ENCODE data around the gene NEURL1.
A peak's percentile ranks its signal among the peaks of the same experiment; 100 is the strongest.

Gene NEURL1

DNA sequence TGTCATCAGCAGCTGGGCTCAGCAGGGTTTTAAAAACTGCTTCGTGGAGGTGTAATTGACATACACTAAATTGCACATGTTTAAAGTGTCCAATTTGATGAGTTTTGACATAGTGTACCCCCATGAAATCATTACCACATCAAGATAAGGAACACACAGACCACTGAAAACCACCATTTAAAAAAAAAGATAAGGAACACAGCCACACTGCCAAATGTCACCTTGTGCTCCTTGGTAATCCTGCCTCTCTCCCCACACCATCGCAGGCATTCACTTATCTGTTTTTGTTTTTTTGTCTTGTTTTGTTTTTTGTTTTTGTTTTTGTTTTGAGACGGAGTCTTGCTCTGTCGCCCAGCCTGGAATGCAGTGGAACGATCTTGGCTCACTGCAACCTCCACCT is 75.0 kb downstream of the NEURL1 start:
- DNase-seq, result no peak

DNA sequence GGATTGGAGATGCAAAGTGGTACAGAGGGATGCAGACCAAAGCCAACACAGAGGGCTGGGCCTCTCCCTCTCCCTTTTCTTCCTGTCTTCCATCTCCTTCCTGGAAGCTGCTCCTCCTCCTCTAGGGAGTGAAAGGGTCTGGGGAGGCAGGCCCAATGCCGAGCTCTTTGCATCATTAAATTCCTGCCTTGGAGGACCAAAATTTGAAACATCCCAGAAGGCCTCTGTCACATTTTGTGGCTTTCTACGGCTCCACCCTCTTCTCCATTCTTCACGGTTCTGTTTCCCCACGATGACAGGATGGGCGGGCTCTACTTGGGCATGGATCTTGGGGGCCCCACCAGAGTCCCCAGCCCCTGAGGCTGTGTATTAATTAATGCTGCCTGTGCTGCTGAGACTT is 76.4 kb downstream of the NEURL1 start:
- no peak for DNase-seq

DNA sequence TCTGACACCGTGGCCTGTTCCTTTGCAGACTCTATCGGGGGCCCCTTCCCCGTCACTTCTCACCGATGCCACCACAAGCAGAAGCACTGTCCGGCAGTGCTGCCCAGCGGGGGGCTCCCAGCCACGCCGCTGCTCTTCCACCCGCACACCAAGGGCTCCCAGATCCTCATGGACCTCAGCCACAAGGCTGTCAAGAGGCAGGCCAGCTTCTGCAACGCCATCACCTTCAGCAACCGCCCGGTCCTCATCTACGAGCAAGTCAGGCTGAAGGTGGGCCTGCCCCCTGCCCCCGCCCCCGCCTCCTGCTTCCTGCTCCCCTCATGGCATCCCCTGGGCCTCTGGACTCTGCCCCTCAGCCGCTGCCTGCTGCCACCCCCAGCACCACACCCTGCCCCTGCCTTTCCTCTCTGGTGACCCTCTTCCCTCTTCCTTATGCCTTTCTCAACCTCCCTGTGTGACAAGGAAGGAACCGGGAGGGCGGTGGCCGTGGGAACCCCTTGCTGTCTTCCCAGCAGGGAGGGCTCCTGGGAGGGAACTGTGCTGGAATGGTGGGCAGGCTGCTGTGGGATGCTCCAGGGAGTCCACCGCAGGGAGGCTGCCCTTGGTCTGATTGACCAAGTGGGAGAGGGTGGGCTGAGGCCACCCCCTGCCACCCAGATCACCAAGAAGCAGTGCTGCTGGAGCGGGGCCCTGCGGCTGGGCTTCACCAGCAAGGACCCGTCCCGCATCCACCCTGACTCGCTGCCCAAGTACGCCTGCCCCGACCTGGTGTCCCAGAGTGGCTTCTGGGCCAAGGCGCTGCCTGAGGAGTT is 77.5 kb downstream of the NEURL1 start:
- no peak for DNase-seq

DNA sequence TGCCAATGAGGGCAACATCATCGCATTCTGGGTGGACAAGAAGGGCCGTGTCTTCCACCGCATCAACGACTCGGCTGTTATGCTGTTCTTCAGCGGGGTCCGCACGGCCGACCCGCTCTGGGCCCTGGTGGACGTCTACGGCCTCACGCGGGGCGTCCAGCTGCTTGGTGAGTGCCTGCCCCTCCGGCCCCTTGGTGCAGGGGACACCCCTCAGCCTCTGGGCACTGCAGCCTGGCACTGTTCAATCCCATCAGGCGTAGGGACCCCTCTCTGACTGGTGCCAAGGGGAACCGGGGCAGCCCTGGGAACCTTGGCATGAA is 78.1 kb downstream of the NEURL1 start:
- no peak for DNase-seq

DNA sequence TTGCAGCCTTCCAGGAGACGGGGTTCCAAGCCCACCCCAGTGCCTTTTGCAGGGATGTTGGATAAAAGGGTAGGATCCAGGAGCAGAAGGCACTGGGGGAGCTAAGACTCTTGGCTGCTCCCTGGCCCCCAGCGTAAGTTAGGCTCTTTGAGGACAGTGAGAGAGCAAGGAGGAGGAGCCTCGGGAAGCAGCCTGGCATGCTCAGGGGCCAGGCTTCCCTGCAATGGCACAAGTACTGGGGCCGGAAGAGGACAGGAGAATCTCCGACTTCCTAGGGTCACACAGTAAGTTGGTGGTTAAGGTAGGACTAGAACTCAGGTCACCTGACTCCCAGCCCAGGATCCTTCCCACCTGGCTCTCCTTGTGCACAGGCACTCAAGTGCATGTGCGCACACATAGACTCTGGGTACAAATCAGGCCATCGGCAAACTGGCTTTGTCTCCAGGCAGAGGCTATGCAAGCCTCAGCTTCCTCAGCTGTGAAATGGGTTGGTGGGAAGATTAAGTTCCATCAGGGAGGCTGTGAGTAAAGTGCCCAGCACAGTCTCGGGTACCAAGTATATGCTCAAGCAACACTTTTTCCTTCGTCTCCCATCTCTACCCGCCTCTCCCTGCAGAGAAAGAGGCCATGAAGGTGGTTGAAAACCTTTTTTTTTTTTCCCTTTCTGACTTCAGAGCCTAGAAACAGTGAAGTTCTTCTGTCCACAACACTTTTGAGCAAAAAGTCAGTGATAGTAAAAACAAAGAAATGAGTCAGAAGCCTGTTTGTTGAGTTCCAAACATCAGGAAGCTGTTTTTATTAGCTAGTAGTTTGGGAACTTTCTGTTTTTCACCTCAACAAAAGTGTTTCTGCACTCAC is 79.1 kb downstream of the NEURL1 start:
- DNase-seq, result no peak

DNA sequence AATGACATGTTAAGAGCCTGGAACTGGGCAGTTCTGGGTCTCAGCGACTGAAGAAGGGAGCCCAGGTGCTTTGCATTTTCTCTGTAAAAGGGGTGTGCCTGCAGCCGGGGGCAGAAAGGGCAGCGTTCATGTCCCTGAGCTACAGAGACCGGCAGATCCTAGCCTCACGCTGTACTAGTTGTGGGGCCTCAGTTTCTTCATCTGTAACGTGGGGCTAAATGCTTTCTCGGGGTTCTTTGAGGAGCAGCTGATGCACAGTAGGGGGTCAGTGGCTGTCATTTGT is 79.6 kb downstream of the NEURL1 start:
- no peak for DNase-seq

DNA sequence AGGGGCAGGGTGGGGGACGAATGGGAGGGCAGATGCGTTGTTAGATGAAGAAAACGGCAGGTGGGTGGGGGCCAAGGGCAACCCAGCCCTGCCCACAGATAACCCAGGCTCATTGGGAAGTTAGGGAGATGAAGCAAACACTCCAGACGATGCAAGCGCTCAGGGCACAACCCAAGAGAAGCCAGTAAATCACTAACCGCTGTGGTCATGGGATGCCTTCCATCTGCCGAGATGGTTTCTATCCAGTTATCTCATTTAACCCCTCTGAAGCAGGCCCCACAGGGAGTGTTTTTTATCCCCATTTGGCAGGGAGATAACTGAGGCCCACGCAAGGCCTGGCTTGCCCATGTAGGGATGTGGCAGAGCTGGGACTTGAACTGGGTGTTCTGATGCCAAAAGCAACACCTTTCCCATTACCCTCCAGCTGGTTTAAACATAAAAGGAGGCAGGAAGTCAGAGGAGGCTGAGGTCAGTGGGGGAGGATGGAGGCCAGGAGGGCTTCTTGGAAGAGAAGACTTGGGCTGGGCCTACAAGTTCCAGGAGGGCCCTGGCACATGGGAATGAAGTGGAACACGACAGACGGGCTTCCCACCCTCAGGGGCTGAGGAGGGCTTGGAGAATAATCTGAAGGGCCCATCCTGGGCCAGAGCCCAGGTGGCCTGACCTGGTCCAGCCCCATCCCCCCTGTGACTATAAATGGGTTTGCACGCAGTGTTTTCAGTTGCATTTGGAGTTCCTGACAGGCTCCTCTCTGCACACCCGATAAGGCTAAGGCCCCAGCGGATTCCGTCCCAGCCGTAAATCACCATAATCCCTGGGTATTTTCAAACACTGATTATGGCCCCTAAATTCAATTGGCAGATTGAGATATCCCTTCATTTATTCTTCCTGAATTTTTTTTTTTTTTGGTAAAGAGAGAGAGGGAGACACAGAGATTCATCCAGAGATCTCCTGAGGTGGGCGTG is 80.9 kb downstream of the NEURL1 start:
- no peak for DNase-seq

DNA sequence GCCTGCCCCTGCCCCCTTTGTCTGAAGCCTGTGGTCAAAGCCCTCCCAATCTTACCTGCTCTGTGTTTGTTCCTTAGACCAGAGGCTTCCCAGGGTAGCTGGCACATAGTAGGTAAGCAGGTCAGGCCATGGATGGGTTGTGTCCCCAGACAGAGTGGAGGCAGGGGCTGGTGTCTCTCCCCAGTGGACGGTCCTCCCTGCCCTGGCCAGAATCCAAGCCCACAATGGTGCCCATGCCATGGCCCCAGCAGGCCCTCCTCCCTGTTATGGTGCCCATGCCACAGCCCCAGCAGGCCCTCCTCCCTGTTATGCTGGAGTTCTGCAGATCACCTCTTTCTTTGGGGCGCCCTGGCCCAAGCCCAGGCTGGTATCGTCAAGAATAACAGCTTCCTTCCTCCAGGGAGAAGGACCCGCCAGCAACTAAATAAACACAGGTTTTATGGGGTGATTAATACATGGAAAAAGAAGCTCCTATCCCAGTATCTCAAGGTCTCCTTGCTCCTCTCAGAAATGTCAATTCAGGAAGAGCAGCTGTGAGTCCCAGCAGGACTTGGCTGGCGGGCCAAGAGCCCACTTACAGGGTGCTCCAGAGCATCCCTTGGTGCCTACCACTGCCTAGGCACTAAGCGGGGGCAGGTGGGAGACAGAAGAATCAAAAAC is 82.0 kb downstream of the NEURL1 start:
- no peak for DNase-seq

DNA sequence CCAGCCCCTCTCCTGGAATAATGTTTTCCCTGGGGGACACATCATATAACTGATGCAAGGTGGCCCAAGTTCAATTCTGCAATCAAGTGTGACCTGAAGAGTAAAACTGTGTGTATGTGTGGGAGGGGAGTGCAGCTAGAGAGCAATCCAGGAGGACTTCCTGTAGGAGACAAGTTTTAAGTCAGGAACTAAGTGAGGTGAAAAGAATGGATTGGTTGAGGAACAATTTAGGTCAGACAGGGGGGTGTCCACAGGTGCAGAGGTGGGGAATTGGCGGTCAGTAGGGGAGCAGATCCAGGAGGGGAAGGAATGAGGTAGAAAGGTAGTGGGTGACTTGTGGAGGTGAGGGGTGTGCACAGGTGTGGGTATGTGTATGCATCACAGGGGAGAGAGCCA is 82.6 kb downstream of the NEURL1 start:
- no peak for DNase-seq

DNA sequence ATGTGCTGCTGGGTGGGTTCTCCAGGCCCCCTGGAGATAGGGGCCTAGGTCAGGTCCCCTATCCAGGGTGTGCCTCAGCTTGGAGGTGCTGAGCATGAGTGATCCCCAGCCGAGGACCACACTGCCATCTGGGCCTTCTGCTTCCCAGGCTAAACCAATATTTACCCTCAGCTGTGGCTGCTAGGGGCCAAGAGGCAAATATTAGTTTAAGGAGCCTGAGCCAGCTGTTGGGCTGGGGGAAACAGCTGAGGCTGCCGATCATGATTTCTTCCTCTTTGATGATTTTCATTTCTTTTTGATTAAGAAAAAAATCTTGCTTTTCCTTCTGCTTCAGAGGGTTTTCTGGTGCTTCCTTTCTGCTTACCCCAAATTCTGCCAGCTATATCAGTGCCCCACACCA is 83.4 kb downstream of the NEURL1 start:
- DNase-seq, result no peak

DNA sequence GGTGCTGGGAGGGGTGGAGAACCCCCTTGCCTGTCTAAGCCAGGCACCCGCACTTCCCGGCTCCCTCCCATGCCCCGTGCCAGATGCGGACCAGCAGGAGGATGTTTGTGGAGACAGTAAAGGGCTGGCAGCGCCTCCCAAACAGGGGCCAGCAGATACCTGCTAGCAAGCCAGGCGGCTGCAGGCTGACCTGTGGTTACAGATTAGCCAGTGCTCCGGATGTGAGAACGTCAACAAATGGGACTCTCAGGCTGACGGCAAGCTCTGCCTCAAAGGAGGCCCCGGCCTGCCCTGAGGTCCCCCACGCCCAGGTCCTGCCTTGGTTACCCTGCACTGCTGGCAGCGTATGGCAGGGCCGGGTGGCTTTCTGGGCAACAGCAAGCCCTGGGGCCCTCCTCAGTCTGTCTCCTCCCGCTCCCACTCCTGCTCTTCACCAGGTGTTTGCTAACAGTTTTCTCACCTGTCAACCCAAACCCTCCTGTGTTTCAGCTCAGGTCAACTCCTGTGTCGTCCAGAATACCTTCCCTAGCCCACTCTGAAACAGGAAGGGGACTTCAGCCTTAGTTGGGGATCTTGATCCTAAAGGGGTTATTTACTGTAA is 85.4 kb downstream of the NEURL1 start:
- peak; percentile 42 for DNase-seq

DNA sequence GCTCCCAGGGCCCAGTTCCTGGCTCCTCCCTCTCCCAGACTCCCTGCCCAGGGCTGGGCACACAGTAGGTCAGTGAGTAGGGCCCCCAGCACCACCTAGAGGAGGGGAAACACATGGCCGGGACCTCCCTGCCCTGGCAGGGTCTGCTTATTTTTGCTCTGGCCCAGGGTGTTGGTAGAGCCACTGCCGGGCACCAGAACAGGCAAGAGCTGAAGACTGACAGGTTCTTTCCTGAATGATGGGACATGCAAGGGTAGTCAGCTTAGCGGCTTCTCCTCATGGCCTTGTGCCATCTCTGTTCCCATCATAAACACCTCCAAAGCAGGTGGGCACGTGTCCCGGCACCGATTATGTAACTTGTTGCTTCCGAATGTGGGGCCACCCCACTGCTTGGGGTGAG is 86.5 kb downstream of the NEURL1 start:
- DNase-seq, result no peak

DNA sequence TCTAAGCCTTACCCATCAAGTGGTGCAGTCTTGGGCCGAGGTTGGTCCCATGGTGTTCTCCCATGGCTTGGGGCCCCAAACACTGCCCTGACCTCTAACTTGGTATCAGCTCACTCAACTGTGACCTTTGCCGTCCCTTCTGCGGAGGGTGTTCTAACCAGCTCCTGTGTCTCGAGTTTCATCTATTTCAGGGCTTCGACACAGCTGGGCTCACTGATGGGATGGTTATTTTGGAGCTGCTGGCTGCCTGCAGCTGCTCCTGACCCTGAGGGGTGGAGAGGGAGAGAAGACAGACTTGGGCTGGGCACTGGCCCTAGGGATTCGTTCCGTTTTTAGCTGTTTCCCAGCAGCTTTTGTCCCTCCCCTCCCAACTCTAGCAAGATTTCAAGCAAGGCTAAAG is 86.9 kb downstream of the NEURL1 start:
- no peak for DNase-seq

DNA sequence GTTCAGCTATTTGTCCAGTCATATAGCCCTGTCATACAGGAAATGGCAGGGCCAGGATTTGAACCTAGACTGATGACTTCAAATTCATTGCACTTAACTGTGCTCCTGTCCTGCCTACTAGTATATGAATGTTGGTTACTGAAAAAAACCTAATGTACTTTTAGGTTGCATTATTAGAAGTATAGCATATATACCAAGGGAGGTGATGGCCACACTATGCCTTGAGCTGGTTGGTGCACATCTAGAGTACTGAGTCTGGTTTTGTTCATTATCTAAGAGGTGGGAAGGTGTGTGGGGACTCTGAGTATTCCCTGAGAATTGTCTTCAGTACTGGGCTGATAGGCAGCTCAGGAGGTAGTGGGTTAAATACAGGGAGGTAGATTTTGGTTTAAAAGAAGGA is 88.0 kb downstream of the NEURL1 start:
- DNase-seq, result no peak

DNA sequence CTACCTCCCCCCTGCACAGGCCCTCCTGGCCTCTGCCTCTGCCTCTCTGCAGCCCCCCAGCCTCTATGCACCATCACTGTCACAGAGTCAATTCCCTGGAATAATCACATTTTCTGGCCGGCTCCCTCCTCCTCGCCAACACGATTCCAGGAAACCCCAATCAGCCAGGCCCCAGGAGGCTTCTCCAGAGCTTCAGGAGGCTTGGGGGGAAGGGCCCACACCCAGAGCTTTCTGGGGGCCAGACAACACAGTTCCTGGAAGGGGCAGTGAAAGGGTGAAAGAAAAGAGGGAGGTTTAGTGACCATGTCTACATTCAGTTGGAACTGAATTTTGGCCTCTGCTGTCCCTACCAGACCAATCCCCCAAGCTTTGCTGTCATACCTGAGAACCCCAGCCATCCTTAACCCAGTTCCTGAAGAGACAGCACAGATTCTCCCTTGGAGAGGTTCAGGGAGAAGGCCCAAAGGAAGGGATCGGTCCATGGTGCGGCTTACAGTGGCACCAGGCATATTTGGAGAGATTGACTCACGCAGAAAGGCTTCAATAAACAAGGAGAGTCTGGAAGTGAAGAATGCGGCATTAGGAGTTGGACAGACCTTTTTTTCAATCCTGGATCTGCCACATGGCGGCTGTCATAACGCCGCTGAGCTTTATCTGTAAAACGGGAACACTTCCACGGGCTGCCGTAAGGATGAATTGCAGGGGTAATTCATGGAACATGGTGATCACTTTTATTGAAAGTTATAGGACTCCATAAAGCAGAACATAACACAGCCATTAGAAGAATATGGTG is 89.0 kb downstream of the NEURL1 start:
- DNase-seq, result no peak

DNA sequence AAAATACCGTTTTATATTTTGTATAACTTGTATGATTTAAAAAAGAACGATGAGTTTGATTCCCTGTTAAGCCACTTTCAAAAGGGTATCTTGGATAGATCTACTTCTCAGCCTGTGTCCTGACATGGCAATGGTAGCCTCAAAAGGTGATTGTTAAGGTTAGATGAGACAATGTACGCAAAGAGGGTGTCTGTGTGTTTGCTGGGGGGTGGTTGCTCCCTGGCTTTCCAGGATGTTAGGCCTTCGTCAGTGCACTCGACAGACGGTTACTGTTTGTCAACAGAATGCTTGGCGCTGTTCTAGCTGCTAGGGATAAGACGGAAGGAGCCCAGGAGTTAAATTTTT is 90.3 kb downstream of the NEURL1 start:
- DNase-seq, result no peak

DNA sequence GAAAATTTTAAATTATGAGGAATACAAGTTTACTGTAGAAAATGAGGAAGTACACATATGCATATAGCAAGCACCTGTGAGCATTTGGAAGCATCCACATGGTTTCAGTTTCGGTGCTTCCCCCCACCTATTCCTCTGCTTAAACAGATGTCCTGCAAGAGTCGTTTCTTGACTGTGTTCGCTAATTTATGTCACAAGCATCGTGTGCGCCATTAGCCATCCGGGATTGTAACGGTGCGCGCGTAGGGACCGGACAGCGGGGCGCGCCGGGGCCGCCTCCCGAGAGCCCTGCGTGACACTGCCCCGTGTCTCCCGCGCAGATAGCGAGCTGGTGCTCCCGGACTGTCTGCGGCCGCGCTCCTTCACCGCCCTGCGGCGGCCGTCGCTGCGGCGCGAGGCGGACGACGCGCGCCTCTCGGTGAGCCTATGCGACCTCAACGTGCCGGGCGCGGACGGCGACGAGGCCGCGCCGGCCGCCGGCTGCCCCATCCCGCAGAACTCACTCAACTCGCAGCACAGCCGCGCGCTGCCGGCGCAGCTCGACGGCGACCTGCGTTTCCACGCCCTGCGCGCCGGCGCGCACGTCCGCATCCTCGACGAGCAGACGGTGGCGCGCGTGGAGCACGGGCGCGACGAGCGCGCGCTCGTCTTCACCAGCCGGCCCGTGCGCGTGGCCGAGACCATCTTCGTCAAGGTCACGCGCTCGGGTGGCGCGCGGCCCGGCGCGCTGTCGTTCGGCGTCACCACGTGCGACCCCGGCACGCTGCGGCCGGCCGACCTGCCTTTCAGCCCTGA is 90.9 kb downstream of the NEURL1 start:
- peak; percentile 78 for DNase-seq

DNA sequence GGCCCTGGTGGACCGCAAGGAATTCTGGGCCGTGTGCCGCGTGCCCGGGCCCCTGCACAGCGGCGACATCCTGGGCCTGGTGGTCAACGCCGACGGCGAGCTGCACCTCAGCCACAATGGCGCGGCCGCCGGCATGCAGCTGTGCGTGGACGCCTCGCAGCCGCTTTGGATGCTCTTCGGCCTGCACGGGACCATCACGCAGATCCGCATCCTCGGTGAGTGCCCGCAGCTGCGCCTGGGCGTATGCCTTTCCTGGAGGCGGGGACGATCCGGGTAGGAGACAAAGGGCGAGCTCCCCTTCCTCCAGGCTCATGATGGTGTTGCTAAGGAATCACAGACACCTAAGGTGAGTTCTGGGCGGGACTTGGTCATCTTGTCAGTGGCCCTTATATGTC is 91.5 kb downstream of the NEURL1 start:
- no peak for DNase-seq

DNA sequence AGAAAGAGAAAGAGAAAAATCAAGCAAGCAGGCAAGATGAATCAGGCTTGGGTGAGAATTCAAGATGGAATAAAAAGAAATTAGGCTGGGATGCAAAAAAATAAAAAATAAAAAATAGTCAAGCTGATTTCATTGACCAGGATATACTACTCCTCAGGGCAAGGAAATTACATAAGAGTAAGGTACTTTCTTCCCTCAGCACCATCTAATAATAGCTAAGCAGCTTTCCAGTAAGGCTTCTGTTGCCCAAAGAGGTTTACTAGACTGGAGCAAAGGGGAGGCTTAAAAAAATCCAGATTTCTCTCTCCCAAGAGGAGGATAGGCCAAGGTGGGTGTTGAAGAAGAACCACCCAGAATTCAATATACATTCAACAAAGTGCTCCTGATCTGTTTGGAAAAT is 93.6 kb downstream of the NEURL1 start:
- no peak for DNase-seq

DNA sequence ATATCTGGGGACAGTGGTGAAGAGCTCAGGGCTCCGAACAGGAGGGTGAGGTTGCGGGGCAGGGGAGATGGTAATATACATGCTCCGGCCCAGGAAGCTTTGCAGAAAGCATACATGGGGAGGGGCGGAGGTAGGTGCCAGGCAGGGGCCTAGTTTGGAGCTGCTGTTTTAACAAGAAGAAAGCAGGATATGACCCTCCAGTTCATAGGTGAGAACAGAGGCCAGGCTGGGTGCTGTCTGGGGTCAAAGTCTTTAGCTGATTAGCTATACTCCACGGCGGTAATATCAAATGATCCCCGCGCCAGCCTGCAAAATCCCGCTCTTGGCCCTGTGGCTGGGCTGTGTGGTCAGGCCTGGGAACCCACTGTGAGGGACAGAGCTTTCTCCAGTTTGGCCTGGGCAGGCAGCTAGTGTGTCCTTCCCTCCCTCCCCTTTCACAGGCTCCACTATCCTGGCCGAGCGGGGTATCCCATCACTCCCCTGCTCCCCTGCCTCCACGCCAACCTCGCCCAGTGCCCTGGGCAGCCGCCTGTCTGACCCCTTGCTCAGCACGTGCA is 95.6 kb downstream of the NEURL1 start:
- DNase-seq, result no peak

DNA sequence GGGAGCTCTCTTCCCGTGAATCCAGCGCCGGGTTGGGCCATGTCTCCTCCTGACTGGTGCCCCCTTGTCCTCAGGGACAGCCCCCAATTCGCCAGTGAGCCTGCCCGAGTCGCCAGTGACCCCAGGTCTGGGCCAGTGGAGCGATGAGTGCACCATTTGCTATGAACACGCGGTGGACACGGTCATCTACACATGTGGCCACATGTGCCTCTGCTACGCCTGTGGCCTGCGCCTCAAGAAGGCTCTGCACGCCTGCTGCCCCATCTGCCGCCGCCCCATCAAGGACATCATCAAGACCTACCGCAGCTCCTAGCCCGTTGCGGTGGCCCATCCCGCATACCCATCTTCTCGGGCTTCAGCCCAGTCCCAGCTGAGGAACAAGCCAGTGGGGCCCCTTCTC is 96.6 kb downstream of the NEURL1 start:
- DNase-seq, result no peak

Measured in RPMI8226 (cell line).